Kidney capillary endothelial cell (primary cell): Measurements from ENCODE around the gene COL4A2.
A peak's percentile ranks its signal among the peaks of the same experiment; 100 is the strongest.

ENCODE experiments used
- DNase-seq: peaks from one replicate; pipeline ENCODE4 v3.0.0-alpha.2; 2018; ENCODE audit warnings: low spot score

Gene COL4A2

DNA sequence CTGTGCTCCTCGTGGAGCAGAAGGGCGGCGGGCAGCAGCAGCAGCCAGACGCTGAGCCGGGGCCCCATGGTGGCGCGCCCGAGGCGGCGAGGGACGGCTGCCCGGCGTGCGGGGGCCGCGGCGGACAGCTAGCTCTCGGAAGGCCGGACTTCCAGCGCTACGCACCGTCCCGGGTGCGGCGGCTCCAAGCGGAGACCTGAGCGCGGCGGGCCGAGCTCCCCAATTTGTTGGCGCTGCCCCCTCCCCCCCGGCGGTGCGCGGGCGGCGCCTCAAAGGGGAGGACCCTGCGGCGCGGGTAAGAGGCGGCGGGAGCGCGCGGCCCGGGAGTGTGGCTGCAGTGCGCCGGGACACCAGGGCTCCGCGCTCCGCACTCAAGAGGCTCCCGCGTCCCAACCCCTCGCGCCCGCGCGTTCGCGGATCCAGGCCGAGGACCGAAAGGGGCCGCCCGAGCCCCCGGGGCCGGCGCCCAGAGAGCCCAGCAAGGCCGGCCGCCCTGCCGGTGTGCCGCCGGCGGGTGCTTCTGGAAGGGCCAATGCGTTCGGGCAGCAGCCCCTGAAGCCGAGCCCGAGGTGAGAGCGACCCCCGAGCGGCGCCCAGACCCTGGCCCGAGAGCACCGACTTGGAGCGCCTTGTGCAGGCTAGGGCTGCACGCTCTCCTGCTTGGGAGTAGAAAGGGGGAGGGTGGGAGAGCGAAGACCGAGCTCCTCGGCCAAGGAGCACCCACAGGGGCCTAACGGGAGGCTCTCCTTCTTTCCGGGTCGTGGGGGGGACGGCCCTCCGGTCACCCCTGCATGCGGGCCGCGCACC lies at the start of gene COL4A2, which contains the start of gene COL4A1:
Gene COL4A2, plus strand, starts transcription at position 325 of the 807 bp plus-strand sequence. CDS start 620 bp downstream, outside the sequence.
Gene COL4A1, minus strand, starts transcription at position 198 of the 807 bp plus-strand sequence. Its CDS starts 130 bp downstream, at position 68.
- no peak for DNase-seq

DNA sequence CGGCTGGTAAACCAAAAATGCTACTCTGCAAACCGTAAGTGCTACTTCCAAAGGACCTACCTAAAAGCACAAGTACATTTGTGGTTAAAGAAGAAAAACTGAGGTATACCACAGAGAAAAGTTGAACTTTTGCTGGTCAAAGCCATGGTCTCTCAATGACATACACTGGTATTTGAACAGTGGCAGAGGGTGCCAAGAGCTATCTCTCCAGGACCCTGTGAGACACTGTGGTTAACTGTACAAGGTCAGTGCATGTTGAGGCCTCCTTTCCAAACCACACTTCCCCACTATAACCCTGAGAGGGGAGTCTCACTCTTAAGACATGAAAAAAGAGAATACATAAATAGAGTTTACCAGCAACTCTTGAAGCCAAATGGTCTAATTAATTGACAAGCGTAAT lies 49.7 kb upstream of the COL4A2 start:
- no peak for DNase-seq

DNA sequence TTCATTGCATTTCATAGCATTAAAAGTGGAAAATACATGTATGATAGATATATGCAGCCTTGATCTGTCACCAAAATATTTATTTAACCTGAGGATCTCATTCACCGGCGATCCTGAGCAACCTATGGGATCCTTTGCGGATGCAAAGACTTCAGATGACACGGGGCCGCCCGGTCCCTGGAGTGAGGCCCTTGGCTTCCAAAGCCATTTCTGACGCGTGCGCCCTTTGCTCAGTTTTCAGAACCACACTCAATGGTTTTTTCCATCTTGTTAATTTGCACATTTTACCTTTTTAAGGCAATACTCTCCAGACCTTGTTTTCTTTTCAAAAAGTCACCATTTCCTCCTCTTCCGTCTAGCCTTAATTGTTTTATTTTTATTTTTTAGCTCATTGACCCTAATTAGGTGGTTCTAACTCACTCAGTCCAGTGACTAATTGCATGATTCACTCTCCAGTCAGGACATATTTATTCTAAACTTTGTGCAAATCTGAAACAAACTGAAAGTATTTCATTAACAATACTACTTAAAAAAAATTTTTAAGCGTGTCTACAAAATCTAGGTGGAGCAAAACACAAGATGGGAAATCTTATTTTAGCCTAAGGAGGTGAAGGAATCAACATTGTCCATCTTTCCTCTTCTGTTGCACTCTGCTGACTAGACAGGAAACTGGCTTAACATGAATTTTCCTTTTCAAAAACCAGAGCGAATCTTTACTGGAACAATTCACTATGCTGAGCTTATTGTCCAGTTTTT lies 48.0 kb upstream of the COL4A2 start:
- peak; percentile 79 for DNase-seq

DNA sequence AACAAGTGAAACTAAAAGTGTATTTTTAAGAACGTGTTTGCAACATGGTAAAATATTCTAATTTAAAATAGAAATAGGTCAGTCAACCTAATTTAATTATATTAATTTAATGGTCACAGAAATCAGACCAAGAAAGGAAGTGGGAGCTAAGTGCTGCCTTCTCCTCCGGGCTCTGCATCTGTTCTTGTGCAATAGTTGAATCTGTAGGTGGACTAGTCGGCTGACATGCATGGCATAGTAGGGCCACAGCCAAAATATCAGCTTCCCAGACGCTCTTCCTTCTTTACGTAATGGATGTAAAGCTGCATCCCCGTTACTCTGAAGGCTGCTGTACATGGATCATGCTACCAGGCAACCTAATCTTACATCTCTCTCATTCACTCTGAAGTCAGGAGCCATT lies 47.4 kb upstream of the COL4A2 start:
- no peak for DNase-seq

DNA sequence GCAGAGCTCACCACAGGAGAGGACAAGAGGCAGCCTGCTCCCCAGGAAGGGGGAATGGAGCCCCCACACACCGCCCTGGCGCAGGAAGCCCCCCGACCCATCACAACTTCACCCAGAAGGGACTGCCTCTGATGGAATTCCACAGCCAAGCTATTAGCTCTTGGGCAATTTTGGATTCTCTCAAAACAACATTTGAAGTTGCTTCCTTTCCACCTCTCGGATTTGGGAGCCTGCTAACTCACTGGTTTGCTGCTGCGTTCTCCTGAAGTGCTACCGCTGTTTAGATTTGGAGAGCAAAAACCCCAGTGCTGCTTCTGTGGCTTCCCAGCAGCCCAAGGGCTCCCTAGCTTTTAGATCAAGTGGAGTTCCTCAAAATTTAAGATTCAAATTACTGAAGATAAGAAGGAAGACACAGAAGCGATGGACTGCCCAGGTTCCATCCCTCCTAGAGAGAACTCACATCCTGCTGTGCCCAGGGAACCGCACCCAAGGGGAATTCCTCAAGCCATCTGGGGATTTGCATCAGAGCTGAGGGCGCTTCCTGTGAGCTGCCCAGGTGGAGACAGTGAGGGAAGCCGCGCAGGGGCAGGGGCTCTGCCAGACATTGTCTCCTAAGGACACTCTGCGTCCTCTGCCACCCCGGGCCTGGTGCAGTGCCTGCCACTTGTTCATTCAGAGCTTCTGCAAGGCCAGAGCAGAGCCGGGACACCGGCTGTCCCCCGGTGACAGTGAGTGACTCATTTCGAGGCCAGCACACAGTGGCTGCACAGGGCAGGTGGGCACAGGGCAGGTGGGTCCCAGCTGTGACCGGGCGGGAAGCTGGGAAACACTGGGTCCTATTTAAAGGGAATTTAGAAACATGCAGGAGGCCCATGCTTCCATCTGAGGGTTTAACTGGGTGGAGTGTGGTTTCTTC lies 45.7 kb upstream of the COL4A2 start:
- DNase-seq: no peak

DNA sequence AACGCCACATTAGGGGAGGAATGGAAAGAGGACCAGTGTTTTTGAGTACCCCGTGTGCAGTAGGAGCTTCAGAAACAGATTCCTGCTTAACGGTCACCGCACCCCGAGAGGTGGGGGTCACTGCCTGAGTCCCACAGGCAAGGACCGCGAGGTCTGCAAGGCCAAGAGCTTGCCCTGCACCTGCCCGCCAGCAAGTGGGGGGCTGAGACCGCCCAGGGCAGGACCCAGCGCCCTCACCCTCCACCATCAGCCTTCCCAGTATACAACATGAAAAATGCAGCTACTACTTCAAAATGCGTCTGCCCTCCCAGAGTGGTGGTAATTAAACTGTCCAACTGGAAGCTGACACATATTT lies 45.0 kb upstream of the COL4A2 start:
- DNase-seq: no peak

DNA sequence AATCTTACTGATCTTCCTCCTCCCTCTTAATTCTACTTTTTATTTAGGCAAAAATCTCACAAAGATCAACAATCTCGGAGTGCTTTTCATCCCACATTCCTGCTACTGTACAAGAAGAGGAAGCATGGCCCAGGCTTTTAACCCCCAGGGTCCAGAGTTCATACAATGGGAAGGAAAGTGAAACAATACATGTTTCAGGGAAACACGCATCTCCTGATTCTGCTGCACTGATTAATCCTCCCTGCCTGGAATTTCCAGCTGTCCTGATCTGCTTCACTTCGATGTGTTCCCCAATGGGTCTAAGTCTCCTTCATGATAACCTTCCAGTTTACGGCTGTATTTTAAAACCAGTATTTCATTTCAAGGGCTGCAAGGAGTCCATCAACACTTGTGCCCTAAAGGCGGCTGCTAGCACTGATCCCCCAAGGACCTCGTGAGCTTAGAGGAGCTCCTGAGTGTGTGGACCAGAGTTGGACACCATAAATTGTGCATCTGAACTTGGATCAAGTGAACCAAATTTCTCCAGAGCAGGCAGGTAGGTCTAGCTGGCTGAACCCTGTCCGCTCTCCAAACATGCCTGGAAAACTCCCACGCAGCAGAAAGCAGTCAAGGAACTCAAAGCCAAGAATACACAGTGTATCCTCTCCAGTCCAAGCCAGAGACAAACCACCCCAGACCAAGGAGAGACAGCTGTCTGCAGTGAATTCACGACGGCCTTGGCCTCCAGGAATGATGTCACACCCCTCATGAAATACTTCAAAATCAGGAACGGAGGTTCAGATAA lies 44.4 kb upstream of the COL4A2 start:
- DNase-seq: peak; percentile 63

DNA sequence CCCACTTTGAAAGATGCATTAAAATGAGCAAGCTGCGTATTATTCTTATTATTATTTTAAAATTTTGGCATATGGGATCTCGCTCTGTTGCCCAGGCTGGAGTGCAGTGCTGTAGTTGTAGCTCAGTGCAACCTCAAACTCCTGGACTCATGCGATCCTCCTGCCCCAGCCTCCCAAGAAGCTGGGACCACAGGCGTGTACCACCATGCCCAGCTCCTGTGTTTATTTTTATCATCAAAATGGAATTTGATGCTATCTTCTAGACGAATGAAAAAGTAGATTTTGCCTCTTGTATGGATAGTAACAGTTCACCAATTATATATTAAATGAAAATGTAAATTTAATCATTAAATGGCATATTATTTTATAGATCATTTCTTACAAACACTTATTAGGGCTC lies 43.7 kb upstream of the COL4A2 start:
- no peak for DNase-seq

DNA sequence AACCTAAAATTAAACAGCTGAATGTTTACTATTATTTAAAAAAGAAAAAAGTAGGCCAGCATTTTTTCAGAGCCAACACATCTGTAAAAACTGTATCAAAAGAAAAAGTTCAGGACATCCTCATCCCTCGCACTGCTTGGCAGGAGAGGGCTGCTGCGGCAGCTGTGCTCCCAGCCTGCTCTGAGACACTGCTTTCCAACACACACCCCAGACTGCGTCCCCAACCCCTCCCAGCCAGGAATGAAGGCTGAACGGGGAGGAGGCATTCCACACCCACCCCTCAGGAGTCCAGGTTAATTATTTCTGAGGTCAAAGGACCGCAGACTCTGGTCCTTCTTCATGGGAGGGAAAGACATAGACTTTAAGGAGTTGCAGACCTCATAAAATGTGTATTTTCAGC lies 43.2 kb upstream of the COL4A2 start:
- no peak for DNase-seq

DNA sequence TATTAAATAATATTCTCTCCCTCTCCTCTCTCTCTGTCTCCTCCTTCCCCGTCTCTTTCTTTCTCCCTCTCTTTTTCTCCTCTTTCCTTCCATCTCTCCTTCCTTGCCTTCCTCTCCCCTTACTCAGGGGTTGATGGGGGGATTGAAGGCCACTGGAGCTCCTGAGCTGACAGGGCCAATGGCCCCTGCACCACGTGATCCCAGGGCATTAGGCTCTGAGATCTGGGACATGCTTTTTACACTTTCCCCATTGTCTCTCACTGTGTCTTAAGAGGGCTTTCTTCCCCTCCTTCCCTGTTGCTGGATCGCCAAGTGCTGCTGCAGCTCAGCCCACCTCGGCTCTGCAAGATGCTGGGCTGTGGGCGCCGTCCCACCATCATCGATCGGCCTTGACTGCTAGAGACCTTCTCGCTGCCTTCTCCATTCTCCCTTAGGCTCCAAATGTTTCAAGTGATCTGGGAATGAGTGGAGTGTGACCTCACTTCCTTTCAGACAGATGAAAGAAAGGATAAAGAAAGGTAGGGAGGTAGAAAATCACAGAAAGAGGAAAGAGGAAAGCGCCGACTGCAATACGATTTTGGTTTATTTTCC lies 42.3 kb upstream of the COL4A2 start:
- DNase-seq: no peak

DNA sequence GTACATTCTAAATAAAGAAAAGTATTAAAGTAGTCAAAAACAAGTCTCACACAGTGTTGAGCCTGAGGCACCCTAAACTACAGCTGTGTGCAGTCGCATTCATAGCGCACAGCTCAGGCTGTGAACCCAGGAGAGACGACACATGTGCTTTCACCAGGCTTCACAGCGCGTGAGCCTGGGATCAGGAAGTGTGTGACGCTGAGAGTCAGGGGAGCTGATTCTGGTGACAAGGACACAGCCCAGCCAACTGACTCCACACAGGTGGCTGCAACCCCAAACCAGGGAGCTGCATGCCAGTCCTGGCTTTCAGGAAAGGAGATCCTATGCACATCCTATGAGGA lies 41.8 kb upstream of the COL4A2 start:
- DNase-seq: no peak

DNA sequence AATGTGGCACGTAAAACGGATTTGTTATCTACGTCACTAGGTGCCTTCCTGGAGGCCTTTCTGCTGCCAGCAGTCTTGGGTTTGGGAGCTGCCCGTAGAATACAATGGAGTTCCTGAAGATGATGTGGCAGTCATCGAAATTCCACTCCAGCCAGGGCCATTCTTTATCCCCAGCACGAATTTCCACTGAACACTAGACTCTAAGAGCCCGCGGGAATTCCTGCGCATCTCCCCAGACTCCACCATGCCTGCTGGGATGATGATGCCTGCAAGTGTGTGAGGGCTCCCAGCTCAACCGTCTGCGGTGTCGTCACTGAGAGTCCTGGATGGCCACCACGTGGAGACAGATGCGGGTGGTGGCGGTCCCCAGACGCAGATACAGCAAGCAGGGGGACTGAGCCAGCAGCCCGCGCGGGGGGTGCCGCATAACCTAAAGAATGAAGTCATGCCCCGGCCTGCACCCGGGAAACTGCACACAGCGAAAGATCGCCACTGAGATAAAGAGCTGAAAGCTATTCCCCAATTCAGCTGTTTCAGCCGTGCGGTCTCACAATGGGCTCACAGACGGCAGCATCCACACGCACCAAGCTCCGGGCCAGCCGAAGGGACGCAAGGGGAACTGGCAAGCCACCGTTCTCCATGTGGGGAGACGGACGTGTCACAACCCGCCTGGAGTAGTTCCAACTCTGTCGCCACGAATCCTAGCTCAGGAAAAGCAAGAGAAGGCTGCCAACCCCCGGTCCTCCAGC lies 41.2 kb upstream of the COL4A2 start:
- peak; percentile 93 for DNase-seq

DNA sequence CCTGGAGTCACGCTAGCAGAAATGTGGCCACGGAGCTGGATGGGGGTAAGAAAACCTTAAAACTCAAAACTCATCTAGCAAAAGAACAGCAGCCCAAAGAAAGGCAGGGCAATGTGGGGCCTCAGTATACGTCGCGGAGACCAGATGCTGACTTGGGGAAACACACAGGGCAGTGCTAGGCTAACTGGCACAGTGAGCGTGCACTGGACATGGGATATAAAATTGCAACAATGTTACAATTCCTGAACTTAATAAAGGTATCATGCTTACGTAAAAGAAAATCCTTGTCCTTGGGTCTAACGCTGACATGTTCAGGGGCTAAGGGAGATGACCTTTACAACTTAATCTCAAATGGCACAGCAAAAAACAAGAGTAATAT lies 40.7 kb upstream of the COL4A2 start:
- no peak for DNase-seq

DNA sequence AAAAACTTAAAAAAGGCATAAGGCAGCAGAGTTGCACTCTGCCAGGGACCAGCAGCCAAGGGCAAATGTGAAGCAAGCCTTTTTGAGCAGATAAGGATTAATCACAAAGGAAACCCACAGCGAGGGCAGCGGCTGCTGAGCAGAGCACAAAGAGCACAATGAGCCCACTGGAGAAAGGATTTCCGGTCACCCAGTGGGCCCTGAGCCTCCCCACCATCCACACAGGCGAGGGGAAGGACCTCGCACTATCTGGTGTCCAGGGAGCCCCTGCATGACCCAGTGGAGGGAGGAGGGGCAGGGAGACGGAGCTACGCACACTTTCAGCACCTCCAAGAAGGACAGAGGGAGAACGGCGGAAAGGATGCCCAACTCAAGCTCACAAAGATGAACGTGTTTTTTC lies 40.1 kb upstream of the COL4A2 start:
- DNase-seq: peak; percentile 65

DNA sequence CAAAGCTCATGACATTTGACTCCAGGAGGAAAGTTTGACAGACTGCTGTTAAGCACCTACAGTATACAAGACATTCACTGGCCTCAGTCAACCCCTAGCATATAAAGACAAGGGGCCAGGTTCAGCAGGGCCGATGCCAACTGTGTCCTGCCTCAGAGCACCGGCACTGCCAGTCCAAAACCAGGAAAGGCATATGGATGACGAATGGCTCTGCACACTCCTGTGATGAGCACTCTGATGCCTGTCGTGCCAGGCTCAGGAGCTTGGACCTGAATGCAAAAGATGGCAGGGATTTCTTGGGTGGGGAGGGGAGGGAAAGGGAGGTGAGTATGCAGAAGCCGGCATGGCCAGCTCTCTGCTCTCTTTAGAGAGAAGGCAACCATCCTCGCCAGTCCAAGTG lies 39.0 kb upstream of the COL4A2 start:
- DNase-seq: no peak

DNA sequence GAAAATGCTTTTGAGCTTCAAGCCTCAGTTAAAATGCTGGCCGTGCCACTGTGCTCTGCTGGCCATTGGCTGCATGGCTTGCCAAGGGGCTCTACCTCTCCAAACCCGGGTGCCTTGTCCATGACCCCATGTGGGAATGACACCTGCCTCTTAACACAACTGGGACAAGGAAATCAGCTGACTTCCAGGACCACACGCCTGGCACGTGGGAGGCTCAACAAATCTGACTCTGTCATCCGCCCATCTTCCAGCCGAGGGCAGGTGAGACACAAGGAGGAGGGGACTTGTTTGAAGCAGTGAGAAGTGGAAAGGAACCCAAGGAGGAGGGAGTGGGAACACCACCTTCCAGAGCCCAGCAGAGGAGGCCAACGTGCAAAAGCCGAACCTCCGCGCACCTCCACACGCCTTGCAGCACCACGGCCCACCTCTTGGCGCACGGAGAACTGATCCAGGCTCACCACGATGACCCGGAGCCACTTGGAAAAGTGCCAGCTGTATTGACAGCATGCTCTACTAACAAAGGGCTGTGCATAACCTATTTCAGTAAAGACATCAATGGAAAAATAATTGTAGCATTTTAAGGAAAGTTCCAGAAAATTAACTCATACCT lies 38.4 kb upstream of the COL4A2 start:
- no peak for DNase-seq

DNA sequence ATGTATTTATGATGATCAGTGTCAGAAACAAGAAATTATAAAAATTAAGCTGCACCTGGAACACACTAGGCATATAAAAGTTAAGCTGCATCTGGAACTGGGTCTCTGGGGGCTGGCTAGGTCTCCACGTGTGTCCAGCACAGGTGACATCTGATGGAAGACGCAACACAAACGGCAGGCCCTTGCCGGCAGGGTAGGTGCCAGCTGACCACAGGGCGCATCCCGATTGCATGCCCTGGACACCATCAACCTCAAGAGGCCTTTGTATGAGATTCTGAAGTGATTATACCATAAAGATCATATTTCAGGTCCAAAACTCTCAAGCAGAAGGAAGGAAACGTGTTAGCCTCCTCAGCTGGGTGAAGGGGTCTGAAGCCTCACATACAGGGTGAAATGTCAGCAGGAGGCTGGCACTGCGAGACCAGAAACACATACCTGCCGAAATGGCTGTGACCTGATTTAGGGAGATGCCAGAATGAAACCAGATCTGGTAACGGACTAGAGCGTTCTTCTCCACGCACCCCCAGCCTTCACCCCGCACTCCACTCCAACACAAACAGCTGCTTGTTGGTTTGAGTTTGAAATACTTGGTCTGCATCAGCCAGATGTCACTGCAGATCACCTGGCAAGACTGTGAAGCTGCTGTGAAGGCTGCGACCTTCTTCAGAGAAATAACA lies 37.4 kb upstream of the COL4A2 start:
- no peak for DNase-seq

DNA sequence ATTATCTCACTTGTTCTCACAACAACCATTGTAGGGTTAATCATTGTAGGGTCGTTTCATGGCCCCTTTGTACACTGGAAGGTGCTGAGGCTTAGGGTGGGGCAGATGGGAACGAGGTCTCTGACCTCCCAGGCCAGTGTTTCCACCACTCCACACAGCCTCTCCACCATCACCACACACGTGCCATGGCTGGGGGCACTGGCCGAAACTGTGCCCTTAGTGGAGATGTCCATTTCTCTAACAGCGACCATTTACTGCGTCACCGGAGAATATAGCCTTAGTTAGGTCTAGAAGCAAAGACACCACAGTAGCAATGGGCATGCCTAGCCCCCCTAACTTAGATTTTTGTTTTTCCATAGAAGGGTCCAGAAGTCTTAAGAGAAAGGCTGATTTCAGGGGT lies 36.6 kb upstream of the COL4A2 start:
- DNase-seq: no peak

DNA sequence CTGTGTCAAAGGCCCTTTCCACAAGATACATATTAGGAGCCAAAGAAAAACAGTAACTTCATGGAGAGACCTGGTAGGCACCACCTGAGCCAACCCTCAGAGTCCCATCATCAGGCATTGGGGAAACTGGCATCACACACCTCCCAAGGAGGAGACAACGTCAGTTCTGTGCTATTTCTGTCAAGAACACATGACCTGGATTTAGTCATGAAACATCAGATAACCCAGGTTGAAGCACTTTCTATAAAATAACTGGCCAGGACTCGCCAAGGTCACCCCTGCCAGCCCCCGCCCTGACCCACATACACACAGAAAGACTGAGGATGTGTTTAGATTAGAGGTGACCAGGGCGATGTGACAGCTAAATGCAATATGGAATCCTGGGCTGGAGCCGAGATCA lies 35.8 kb upstream of the COL4A2 start:
- DNase-seq: no peak

DNA sequence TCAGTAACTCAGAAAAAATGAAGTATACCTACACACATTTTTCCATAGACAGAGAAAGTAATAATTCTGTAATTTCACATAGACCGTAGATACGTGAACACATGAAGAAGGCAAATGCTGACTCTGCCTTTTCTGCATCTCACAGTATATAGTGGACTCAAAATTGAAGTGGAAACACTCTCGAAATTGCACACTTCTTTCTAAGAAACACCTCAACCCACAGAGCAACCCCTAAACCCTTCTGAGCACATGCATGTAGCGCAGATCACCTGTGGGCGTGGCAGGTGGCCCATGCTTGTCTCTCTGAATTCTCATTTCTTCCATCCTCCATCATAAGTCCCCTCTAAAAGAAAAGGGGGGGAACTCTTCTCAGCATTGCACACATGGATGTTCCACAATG lies 34.9 kb upstream of the COL4A2 start:
- no peak for DNase-seq
